GM12878 (cell line): ENCODE results near the gene SCRN1.

ENCODE experiments used
- HDGF ChIP-seq: fragments of 450-650 bp; IDR thresholded peaks from 2 replicates; pipeline ENCODE4 v1.6.1; 2016; ENCODE audit warnings: antibody characterized with exemption
- POLR2A ChIP-seq: IDR thresholded peaks from 2 replicates; pipeline ENCODE4 v1.6.1; 2011; ENCODE audit warnings: low read depth, mild to moderate bottlenecking, low read length
- SREBF2 ChIP-seq: IDR thresholded peaks from 2 replicates; pipeline ENCODE4 v1.6.1; 2012; ENCODE audit warnings: mild to moderate bottlenecking, low read length

DNA sequence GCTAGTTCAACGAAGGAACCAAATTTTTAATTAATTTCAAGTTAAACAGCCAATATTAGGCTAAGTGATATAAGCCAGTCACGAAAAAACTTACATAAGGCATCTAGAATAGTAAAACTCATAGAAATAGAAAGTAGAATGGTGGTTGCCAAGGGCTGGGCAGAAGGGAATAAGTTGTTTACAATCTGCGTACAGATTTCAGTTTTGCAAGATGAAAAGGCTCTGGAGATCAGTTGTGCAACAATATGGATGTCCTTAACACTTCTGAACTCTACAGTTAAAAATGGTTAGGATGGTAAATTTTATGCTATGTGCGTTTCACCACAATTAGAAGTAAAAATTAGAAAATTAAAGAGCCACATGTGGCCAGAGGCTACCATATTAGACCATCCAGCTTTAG lies 13.3 kb downstream of the SCRN1 start:
- TF ChIP-seq SREBF2: no peak
- TF ChIP-seq HDGF: no peak
- no peak for TF ChIP-seq POLR2A
